HG03565 (cell line): Measurements from ENCODE around the gene RAB9B.
"Not testable (repeated sequence)": the region's sequence is repeated elsewhere in the genome, so short reads cannot be mapped to it uniquely, and the experiment has no call there.

Experiments
- ATAC-seq: cut with Tn5 transposase; IDR thresholded peaks from one replicate; pipeline ENCODE4 v1.9.1; 2021; ENCODE audit warnings: mild to moderate bottlenecking, moderate library complexity; ENCODE audit not compliant: unreplicated experiment

RAB9B gene, protein sequence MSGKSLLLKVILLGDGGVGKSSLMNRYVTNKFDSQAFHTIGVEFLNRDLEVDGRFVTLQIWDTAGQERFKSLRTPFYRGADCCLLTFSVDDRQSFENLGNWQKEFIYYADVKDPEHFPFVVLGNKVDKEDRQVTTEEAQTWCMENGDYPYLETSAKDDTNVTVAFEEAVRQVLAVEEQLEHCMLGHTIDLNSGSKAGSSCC

DNA sequence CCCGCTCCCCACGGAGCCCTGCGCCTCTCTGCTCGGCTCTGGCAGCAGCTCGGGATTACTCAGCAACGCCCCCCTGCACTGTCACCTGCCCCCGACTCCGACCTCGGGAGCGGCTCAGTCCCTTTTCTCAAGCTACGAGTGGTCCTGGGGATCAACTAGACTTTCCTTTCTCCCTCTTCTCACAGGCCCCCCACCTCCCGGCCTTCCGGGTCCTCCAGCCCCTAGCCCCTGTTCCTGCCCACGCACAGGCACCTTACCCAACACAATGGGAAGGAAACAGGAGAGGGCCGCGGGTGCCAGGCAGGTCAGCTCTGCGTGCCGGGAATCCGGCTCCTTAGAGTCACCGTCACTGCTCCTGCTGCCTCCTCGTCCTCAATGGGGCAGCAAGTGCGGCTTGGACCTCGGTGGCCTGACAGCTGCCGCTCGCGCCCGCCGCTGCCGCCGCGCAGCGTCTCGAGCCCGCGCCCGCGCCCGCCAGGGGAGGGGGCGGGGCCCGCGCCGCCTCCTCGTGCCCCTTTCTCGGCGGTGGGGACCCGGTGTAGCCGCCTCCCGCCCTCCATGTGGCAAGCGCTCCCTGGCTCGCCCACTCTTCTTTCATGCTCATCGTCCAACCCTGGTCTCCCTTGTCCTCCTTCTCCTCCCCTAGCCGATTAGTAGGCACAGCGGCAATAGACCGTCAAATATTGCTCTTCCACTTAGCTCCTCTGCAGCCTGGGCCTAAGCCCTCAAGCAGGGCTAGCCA, at the start of gene RAB9B:
RAB9B (minus strand) TSS at position 455 of the 742 bp plus-strand sequence. CDS start 6,473 bp downstream, outside the sequence.
- ATAC-seq = peak; percentile 85

DNA sequence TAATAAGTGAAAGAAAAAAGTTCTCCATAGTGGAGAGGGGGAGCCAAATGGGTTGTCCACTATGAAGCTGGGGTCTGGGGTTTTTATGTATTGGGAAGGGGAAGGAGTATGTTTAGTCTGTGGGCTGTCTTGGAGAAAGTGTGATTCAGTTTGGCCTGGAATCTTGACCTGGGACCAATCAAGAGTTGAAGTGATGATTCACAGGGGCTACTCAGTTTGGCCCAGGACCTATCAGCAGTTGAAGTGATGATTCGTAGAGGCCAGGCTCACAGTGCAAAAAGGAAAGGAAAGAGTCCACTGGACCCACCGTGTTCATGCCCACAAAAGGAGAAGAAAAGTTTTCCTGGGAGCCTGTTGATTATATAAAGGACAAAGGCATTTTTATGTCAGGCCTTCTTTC, 47.3 kb upstream of the RAB9B start:
- no peak for ATAC-seq

DNA sequence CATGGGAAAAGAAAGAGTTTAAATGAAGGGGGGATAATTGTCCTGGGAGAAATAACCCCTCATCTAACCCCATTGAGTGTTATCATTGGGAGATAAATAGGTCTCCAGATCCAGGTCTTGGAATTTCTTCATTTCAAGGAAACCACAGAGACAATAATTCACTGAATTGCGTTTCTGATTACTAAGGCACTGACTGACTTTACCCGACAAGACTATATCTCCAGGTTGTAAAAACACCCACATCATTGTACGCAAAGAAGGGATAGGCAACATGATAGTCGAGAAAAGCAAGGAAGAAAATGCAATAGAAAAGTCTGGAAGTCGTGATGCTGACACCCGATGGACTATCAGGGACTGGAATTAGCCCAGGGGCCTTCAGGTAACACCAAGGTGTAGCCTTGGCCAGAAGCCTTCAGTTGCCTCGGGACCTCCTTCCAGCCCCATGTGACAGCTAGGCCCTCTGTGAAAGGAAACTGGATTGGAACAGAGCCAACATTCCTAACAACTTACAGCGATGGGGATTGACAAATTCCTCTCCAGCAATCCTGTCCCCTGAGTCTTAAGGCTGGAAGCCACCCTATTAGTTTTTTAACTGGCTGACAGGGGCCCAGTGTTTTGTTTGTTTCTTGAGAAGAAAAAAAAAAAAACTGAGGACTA, 46.5 kb upstream of the RAB9B start:
- no peak for ATAC-seq

DNA sequence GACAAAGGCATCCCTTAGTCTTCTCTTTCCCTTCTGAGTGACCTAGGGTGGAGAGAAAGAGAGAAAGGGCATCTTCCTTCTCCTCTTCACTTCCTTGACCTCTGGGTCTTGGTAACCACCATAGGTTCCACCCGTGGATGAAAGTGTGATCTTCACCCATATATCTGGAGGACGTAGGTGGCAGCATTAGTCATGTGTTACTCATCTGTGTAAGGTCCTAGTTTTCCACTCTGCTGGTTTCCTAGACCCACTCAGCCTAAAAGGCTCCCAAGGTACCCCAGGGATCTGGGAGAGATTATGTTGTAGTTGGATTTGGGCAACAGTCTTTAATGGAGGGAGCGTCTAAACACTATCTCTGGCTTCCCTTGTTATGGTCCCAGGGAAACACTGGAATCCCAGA, 45.5 kb upstream of the RAB9B start:
- ATAC-seq = no peak

DNA sequence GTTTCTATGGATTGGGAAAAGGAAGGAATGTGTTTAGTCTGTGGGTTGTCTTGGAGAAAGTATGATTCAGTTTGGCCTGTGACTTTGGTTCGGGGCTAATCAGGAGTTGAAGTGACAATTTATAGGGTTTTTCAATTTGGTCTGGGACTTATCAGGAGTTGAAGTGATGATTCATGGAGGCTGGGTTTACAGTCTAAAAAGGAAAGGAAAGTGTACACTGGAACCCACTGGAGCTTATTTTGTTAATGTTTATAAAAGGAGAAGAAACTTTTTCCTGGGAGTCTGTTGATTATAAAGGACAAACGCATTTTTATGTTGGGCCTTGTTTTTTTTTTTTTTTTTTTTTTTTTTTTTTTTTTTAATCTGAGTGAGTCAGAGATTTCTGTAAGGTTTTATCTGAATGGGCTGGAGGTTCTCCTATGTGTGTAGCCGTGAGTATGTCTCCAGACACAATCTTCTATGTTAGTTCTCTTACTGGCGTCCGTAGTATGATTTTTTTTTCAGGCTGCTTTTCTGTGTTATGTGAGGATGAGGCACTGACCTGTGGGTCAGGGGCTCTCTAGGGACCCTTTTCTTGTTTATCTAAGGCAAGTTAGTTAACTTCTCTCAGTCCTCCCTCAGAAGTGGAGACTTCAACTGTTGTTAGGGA, 33.0 kb upstream of the RAB9B start:
- no peak for ATAC-seq

DNA sequence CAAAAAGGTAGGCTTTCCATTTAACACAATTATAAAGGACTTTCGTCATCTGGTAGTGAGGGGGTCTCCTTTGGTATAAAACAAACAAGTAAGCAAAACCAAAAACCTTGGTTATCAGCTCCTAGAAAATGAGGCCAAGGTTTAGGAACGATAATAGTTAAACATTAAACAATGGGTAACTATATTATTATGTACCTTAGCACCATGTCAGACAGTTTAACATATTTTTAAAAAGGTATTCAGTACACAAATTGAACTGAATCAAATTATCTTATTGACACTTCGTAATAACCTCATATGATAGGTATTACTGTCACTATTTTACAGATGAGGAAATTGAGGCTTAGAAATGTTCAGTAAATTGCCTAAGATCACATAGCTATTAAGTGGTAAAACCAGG, 32.1 kb upstream of the RAB9B start:
- no peak for ATAC-seq

DNA sequence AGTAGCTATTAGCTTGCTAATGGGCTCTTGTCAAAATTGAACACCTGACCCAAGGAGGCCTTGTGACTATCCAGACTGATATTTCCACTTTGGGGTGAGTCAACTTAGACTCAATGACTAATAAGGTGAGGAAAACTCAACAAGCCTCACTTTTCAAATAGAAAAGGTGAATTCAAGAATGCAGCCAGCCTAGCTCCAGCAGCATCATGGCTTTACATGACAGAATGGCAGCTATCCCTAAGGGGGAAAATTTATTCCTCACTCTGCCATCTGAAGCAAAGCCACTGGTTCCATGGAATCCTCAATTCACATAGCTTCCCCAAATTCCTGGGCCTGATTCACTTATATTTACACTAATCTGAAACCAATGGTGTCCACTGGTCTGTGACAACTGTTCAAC, 29.1 kb upstream of the RAB9B start:
- no peak for ATAC-seq

DNA sequence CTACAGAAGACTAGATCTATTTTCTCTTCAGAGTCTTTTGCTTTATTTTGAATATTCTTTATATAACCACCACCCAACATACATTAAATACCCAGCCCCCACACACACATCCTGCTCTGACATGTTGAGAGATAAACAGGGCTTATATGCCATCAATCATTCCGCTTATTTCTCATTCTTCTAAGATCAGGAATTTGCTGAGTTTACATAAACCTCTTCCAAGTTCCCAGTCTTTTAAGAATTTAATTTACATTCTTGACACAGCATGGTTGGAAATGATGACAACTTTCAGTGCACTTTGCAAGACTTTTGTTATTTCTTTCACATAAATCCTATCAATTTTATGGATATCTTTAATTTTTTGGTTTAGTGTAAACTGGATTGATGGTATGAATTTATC, 17.5 kb upstream of the RAB9B start:
- ATAC-seq = no peak

DNA sequence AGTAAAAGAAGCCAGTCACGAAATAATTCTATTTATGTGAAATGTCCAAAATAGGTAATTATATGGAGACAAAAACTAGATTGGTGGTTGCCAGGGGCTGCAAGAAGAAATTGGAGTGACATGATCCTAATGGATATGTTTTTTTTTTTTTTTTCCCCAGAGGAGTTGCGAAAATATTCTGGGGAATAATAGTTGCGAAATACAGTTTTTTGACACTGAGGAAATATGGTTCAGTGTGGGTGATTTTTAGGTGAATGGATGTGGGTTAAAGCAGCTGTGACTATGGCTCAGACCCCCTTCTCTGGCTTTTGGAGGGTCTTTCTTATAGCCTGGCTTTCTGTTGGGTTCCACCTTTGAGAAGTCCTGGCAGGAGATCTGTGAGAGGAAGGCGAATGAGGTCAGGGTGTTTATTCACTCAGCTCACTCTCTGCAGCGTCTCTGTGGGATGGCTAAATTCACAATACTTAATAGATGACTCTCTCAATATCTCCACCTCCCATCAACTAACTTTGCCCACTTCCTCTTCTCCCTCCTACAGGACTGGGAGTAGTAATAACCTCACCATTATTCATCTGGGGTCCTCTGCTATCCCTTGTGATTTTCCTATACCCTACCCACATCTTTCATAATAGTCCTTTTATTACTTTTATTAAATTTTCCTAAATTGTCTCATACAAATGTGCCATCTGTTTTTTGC, 15.3 kb upstream of the RAB9B start:
- ATAC-seq = no peak

DNA sequence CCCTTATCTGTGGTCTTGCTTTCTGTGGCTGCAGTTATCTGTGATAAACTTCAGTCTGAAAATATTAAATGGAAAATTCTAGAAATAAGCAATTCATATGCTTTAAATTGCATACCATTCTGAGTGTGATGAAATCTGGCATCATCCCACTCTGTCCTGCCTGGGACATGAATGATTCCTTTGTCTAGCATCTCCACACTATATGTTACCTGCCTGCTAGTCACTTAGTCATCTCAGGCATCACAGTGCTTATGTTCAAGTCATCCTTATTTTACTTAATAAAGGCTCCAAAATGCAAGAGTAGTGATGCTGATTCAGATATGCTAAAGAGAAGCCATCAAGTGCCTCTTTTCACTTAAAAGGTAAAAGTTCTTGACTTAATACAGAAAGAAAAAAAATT, 14.3 kb upstream of the RAB9B start:
- no peak for ATAC-seq

DNA sequence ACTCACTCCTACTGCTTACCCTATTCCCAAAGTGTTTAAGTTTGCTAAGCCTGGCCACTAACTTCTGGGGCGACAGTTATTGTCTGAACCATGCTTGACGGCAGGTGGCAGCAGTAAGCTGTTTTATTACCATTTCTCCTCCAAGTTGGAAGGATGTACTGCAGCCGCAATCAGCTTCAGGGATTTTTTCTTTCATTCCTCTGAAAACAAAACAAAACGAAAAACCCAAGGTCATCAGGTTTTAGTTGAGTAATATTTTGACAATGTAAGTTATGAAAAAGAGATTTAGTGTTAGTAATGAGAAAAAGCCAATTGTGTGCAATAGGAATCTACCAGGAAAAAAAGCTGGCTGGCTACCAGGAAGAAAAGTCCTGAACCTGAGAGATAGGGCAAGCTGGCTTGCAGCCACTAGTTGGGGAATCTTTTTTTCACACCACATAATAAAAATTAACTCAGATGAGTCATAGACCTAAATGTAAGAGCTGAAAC, 13.2 kb upstream of the RAB9B start:
- ATAC-seq = peak; percentile 57

DNA sequence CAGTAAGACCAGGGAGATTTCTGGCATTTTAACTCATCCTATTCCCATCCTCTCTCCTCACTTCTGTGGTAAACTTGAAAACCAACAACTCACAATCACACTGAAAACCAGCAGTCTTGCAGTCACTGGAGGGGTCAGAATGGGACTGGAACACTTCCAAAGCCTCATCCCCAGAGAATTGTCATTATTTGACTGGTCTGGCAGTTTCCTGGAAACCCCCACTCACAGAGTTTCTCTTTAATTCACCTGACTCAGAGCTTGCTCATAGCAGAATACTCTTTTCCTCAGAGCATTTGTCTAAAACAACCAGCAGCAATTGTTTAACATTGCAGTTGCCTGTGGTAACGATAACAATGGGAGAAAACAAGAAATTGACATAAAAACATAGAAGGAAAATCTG, 7.3 kb upstream of the RAB9B start:
- no peak for ATAC-seq

DNA sequence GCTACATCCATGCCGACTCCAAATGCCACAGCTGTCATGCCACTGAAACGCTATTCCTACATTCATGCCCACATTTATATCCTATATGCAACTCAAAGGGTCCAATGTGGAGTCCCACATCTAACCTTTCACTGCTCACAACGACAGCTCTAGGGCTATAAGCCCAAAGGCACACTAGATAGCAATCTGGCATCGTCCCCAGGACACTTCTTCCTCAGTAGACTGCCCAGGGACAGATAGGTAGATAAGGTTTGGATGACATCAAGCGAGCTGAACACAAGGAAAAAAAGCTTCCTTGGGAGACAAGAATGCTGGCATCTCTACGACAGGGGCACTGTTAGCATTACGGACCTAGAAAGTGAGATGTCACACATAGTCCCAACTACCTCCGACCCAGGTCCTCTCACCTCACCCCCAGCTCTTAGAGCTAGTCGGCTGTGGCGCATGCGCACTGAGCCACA, 685 bp downstream of the RAB9B start:
- ATAC-seq = no peak

DNA sequence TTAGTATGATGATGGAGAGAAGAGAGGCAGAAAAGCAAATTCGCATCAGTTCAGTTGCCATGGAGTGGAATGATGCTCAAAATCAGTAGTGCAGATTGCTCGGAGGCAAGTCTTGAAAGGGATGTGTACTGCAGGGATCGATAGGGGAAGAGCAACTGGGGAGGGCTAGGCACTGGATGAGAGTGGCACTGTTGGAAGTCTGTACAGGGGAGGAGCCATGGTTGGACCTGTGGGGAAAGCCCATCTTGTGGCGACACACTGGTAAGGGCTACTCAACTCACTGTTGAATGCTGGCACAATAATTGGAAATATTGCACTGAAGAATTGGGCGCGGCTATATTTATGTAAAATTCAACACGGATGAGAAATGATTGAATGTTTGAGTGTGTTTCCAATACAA, 1.2 kb downstream of the RAB9B start:
- ATAC-seq = no peak

DNA sequence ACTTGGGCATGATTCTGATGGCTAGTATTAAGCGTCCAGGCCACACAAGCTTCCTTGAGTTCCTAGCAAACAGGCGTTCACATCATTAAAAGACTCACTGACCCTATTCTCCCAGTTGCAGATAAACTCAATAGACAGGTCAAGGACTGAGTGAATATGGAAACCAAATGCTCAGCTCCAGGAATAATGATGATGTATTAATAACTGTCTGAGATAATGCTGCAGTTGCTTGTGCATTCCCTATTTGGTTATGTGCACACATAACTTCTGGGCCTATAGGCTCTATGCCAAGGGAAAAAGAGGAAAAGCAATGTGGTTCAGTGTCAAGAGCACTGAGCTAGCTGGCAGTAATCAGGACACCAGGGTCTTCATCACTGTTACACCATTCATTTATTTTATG, 3.5 kb downstream of the RAB9B start:
- no peak for ATAC-seq

DNA sequence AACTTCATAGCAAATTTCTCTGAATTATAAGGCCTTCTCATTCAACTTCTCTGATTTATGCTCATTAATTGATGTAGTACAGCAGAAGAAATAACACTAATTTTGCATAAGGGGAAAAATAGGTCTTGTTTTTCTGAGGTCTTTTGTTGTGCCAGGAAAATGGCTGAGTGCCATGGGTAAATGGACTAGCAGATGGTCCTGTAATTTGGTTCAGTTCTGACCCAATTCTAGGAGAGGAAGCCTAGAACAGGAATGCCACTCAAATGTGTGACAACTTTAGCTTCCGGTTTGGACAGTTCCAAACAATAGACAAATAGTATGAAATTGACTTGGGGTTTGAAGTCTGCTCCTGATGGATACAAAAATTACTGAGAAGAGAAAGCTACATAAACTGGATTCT, 6.2 kb downstream of the RAB9B start:
- no peak for ATAC-seq

DNA sequence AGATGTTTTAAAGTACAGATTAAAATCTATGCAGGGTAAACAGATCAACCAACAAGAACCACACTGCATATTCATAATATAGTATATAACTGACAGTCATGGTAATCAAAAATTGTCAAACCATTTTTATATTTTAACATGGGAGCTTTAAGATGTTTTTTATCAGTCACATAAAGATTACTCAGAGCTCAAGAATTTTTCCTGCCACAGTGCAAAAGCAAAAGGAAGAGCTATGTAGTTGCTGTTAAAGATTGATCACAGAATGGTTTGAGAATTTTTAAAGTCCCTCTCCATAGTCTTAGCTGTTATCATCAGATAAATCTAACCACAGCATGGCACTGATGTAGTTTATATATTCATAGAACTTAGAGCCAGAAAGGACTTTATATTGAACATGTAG, 8.5 kb downstream of the RAB9B start:
- no peak for ATAC-seq

DNA sequence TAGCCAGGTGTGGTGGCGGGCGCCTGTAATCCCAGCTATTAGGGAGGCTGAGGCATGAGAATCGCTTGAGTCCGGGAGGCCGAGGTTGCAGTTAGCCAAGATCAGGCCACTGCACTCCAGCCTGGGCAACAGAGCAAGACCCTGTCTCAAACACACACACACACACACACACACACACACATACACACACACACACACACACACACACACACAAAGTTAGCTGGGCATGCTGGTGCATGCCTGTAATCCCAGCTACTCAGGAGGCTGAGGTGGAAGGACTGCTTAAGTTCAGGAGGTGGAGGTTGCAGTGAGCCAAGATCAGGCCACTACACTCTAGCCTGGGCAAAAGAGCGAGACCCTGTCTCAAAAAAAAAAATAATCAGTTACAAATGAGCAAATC, 11.3 kb downstream of the RAB9B start:
- ATAC-seq = not testable (repeated sequence)

DNA sequence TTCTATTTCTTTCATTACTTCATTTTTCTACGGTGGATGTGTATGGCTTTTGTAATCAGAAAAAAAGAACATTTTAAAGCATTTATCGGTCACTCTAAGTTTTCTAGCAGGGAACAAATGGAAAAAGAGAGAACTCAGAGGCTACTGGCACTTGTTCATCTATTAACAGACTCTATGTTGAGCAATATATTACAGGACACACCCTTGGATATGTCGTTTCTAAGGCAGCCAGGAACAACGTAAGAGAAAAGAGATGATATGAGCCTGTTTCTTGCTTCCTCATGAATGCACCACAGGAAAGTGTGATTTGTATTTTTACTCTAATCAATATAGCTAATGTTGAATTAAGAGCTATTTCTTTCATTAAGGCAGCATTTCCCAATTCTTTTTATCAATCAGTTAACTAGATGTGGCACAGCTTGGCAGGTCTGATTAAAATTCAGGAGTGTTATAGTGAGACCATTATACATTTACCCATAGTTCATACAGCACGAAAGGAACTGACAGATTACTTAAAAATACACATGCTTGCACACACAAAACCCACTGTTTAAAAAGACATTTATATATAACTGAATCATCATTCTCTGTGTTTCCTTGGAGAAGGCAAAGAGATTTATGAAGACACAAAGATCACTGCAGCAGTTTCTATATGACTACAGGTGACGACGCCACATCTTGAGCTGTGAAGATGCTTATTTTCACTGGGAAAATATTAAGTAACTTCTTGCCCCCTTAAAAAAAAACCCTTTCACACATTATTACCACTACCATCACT, 13.0 kb downstream of the RAB9B start:
- ATAC-seq = no peak

DNA sequence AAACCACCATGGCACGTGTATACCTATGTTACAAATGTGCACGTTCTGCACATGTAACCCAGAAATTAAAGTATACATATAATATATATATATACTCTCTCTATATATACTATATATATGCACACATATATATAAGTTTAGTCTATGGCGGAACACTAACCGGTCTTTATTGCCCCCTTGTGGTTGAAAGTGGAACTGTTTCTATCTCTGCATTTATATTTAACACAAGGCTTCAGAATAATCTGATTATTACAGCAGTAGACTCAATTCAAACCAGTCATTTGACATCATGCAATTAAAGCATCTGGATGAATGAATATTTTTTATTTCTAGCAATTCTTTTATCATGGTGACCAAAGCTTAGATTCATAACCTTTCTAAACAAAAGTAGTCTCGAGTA, 14.6 kb downstream of the RAB9B start:
- ATAC-seq = peak; percentile 46
